Stimulated activated CD4-positive, alpha-beta T cell treated with anti-CD3 and anti-CD28 coated beads, TNF-alpha, amount 100 ng/mL, for 48 hours (primary cell): Measurements from ENCODE around the gene FBXO34.
"Not testable (repeated sequence)": the region's sequence is repeated elsewhere in the genome, so short reads cannot be mapped to it uniquely, and the experiment has no call there.

Experiments
- DNase-seq, 3 donors: peaks; one replicate each; pipeline ENCODE4 v3.0.0-alpha.2; 2020; ENCODE audit warnings: low read depth in 3 of 3

FBXO34 gene

GRCh38 chr14:55383056-55383466, 111.8 kb downstream of the FBXO34 start:
- DNase-seq = not testable (repeated sequence)

- DNase-seq = no peak
These were observed 112.4 kb downstream of the FBXO34 start for GRCh38 chr14:55383541-55384140.

GRCh38 chr14:55384536-55384935, 113.3 kb downstream of the FBXO34 start:
- DNase-seq = no peak

GRCh38 chr14:55386037-55386808, 115.0 kb downstream of the FBXO34 start:
- no peak for DNase-seq

- DNase-seq = no peak
These were observed 115.9 kb downstream of the FBXO34 start for GRCh38 chr14:55387121-55387520.

GRCh38 chr14:55388160-55388559, 116.9 kb downstream of the FBXO34 start:
- DNase-seq = no peak

- DNase-seq = no peak
These were observed 118.1 kb downstream of the FBXO34 start for GRCh38 chr14:55389330-55389729.

- no peak for DNase-seq
These were observed 127.5 kb downstream of the FBXO34 start for GRCh38 chr14:55398679-55399078.

- DNase-seq = no peak
These were observed 128.0 kb downstream of the FBXO34 start for GRCh38 chr14:55399183-55399582.

- DNase-seq = no peak
These were observed 128.6 kb downstream of the FBXO34 start for GRCh38 chr14:55399852-55400251.

- DNase-seq = no peak
These were observed 130.5 kb downstream of the FBXO34 start for GRCh38 chr14:55401751-55402150.
